Lung (tissue), 12 donors: Measurements from ENCODE around the gene RAB13. TPM values are rescaled to one million over a fixed set of nuclear protein-coding genes. Genes with fewer than 3 reads are reported as not detected.
"Not testable (repeated sequence)": the region's sequence is repeated elsewhere in the genome, so short reads cannot be mapped to it uniquely, and the experiment has no call there.

Experiments used
- ATAC-seq: fragments of 200-7000 bp; cut with Tn5 transposase; one replicate; pipeline ENCODE4 v1.9.1; 2020; ENCODE audit warnings: moderate number of reproducible peaks; ENCODE audit not compliant: insufficient read depth, low FRiP score
- DNase-seq, 3 donors: peaks; one replicate each; pipeline ENCODE4 v3.0.0-alpha.2; 2013 to 2017
- H3K27ac ChIP-seq, 2 donors: one replicate each; pipeline ENCODE4 v1.5.1; 2013; ENCODE audit warnings: mild to moderate bottlenecking in 2 of 2, moderate library complexity in 2 of 2, control low read depth in 1 of 2, inconsistent platforms in 1 of 2, low read depth in 1 of 2, low read length in 1 of 2
- H3K27me3 ChIP-seq, 3 donors: one replicate each; pipeline ENCODE4 v1.5.1; 2013; ENCODE audit warnings: low read length in 2 of 3; ENCODE audit not compliant: control insufficient read depth in 3 of 3, insufficient read depth in 3 of 3
- H3K36me3 ChIP-seq, 4 donors: one replicate each; pipeline ENCODE4 v1.5.1; 2013; ENCODE audit warnings: low read length in 4 of 4, mild to moderate bottlenecking in 1 of 4, moderate library complexity in 1 of 4; ENCODE audit not compliant: control insufficient read depth in 4 of 4, insufficient read depth in 4 of 4
- H3K4me1 ChIP-seq, 5 donors: one replicate each; pipeline ENCODE4 v1.5.1; 2013; ENCODE audit warnings: low read length in 5 of 5, mild to moderate bottlenecking in 2 of 5, moderate library complexity in 1 of 5; ENCODE audit not compliant: control insufficient read depth in 5 of 5, insufficient read depth in 5 of 5
- H3K4me3 ChIP-seq: one replicate; pipeline ENCODE4 v1.5.1; 2013; ENCODE audit warnings: mild to moderate bottlenecking, control low read depth, moderate library complexity
- H3K9ac ChIP-seq, 2 donors: one replicate each; pipeline ENCODE4 v1.5.1; 2013; ENCODE audit warnings: low read length in 2 of 2, control low read depth in 1 of 2; ENCODE audit not compliant: insufficient read depth in 1 of 2
- H3K9me3 ChIP-seq, 4 donors: one replicate each; pipeline ENCODE4 v1.5.1; 2013; ENCODE audit warnings: low read length in 3 of 4, mild to moderate bottlenecking in 1 of 4, moderate library complexity in 1 of 4; ENCODE audit not compliant: control insufficient read depth in 4 of 4, insufficient read depth in 3 of 4
- WGBS, 2 donors: extraction: QIAGEN DNeasy Blood & Tissue Kit; methylation state at CpG; one replicate each; pipeline ENCODE4 v1.1.7; 2013; 5-methylcytosine and 5-hydroxymethylcytosine counted together
- polyA plus RNA-seq, 2 donors: library from polyadenylated mRNA; stranded (reverse); fragments of 200-250 nt; gene quantifications; one replicate each; pipeline ENCODE4 v1.2.1, GENCODE V29; 2013
- total RNA-seq, 2 donors: library from RNA; depleted of rRNA in 1 of 2; stranded (reverse); fragments of >200 nt in 1 of 2; gene quantifications; one replicate each; pipeline ENCODE4 v1.2.1, GENCODE V29; 2014 to 2021
- TF ChIP-seq, protein P1 (sequence below): IDR thresholded peaks from 2 replicates; pipeline ENCODE4 v1.5.1; 2012; ENCODE audit warnings: mild to moderate bottlenecking; ENCODE audit errors: control extremely low read depth, extremely low read depth
- donor health status: control.
- donor health status: control.
- donor health status: Bipolar disorder and iron deficiency.
- donor health status: healthy.
- donor health status: DM: yes; HTN: yes; CAD: no.

RAB13 gene
- total and polyA plus RNA-seq, 4 donors: 54.6 to 229 (median 138) TPM

DNA sequence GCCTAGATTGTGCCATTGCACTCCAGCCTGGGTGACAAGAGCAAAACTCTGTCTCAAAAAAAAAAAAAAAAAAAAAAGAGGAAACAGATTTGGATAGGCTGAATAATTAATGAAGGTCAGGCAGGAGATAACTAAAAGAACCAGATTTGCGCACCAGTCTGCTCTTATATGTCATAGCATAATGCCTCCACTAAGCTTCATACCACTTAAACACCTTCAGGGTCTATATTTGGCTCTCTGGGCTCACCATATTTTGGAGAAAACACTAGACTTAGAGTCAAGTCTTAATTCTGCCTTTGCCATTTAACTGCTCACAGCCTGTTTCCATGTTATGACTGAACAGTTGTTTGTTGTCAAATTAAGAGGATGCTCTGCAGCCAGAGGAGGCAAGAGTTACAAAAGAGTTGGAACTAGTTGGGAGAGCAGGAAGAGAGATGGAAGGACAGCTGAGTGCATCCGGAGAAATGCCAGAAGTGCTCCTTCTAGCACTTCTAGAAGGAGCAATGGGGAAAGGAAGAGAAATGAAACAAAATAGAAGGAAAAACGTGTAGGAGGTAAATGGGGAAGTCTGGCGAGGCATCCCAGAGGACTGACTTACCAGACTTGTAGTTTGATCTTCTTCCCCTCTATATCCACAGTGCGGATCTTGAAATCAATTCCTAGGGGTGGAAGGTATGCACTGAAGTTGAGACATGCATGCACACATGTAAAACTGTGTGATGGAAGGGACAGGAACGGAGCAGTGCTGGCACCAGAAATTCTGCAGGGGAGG lies 1.8 kb downstream of the RAB13 start:
- peak in 2 of 3 donors; percentile 69 to 85 for DNase-seq
- WGBS, 2 donors: 60 to 62% methylated on average over 6 of the region's 6 CpGs
- no peak overlapping the region for H3K27ac ChIP-seq
- H3K36me3 ChIP-seq: peaks cover 0 to 13% (median 6%) of the 10 kb centered on the region in 4 donors
- H3K27me3 ChIP-seq: no peaks in the 10 kb centered on the region
- no peak overlapping the region for H3K4me3 ChIP-seq
- no peak overlapping the region for H3K9ac ChIP-seq
- H3K4me1 ChIP-seq: peaks cover 2 to 25% (median 5%) of the 10 kb centered on the region in 5 donors
- H3K9me3 ChIP-seq: no peaks in the 10 kb centered on the region
- TF ChIP-seq, protein P1, sequence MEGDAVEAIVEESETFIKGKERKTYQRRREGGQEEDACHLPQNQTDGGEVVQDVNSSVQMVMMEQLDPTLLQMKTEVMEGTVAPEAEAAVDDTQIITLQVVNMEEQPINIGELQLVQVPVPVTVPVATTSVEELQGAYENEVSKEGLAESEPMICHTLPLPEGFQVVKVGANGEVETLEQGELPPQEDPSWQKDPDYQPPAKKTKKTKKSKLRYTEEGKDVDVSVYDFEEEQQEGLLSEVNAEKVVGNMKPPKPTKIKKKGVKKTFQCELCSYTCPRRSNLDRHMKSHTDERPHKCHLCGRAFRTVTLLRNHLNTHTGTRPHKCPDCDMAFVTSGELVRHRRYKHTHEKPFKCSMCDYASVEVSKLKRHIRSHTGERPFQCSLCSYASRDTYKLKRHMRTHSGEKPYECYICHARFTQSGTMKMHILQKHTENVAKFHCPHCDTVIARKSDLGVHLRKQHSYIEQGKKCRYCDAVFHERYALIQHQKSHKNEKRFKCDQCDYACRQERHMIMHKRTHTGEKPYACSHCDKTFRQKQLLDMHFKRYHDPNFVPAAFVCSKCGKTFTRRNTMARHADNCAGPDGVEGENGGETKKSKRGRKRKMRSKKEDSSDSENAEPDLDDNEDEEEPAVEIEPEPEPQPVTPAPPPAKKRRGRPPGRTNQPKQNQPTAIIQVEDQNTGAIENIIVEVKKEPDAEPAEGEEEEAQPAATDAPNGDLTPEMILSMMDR: no peak
- ATAC-seq: no peak

DNA sequence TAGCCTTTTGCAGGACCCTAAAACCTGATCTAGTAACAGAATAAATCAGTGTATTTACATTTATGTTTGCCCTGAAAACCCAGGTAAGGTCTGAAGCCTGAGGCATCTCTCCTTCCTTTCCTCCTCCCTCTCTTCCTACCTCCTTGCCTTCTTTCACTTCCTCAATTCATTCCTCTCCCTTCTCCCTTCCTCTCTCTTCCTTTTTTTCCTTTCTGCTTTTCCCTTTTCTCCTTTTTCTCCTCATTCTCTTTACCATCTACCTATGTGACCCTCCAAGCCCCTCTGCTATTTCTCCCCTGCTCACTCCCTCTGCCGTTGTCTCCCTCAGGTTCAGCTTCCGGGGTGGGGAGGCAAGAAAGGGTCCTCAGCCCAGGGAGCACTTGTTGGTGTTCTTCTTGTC lies 4.4 kb downstream of the RAB13 start:
- WGBS, 2 donors: 85 to 91% methylated on average over 2 of the region's 2 CpGs
- DNase-seq, H3K9me3 ChIP-seq, H3K27ac ChIP-seq, H3K27me3 ChIP-seq, H3K9ac ChIP-seq, ATAC-seq, H3K4me3 ChIP-seq: not testable (repeated sequence)
- peaks cover 0 to 16% (median 8%) of the 10 kb centered on the region in 4 donors for H3K36me3 ChIP-seq
- peaks cover 2 to 34% (median 8%) of the 10 kb centered on the region in 5 donors for H3K4me1 ChIP-seq

DNA sequence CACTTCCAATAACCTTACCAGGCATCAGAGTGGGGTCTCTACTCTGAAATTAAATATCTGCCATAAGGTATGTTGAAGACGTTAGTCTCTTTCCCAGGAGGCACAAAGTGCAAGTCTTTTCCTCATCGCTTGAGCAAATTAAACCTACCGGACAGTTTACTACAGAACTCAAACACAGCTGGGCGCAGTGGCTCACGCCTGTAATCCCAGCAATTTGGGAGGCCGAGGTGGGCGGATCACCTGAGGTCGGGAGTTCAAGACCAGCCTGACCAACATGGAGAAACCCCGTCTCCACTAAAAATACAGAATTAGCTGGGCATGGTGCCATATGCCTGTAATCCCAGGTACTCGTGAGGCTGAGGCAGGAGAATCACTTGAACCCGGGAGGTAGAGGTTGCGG lies 7.0 kb downstream of the RAB13 start:
- Histone ChIP-seq H3K4me1 (peaks cover 0 to 23% (median 8%) of the 10 kb centered on the region in 5 donors), H3K36me3 (peaks cover 5 to 30% (median 16%) of the 10 kb centered on the region in 4 donors)
- H3K9me3 ChIP-seq, DNase-seq, H3K9ac ChIP-seq, ATAC-seq, H3K4me3 ChIP-seq, H3K27ac ChIP-seq, H3K27me3 ChIP-seq: not testable (repeated sequence)
- 94 to 96% methylated on average over 12 of the region's 12 CpGs for WGBS, 2 donors

DNA sequence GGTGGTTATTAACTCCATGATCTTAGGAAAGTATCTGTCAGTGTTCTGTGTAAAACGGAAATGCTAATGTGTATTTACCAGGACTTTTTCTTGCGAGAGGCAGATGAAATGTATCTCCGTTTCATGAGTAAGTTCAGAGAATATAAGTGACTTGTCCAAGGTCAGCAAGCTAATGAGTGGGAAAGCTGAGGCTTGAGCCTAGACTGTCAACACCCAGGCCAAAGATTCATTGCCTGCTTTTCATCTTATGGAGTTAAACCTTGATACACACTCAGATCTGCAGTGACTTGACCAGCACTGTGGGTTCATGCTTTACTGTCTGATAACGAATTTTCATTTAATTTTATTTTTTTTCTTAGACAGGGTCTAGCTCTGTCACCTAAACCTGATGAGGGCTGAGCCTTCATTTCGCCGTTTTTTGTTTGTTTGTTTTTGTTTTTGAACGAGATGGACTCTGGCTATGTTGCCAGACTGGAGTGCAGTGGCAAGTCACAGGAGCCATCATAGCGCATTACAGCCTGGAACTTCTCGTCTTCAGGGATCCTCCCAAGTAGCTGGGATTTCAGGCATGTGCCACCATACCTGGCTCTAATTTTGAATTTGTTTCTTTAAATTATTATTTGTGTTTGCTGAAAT lies 7.7 kb downstream of the RAB13 start:
- H3K9ac ChIP-seq: peak overlapping the region in 1 of 2 donors; percentile 79
- WGBS, 2 donors: 70 to 74% methylated on average over 9 of the region's 9 CpGs
- peak overlapping the region in 1 of 2 donors; percentile 93 for H3K27ac ChIP-seq
- peaks cover 5 to 30% (median 18%) of the 10 kb centered on the region in 4 donors for H3K36me3 ChIP-seq
- ATAC-seq (no peak), DNase-seq (no peak)
- peaks cover 0 to 18% (median 7%) of the 10 kb centered on the region in 5 donors for H3K4me1 ChIP-seq
- TF ChIP-seq, protein P1: no peak
- no peaks in the 10 kb centered on the region for H3K27me3 ChIP-seq
- no peak overlapping the region for H3K4me3 ChIP-seq
- no peaks in the 10 kb centered on the region for H3K9me3 ChIP-seq
